ENCODE data around the gene WNK2. TPM values are rescaled to one million over a fixed set of nuclear protein-coding genes. Genes with fewer than 3 reads are reported as not detected.
A peak's percentile ranks its signal among the peaks of the same experiment; 100 is the strongest.

The WNK2 gene
- total RNA-seq, 1 experiment from 2014 or later = 69.4 TPM

DNA sequence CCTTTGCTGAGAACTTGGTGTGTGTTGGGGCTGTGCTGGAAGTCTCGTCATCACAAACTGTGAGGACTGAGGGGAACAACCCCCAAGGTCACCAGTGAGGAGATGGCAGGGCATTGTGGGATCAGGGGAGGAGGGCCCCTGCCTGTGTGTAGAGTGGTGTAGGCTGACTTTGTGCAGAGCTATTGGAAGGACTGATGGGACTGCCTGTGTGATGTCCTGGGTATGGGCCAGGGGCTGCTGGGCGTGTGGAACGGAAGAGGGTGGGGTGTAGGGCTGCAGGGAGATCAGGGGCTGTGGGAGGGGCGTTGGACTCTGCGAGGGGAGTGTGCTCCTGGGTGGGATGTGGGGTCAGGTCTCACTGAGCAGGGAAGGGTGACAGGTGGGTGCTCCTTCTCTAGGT lies 3.6 kb downstream of the WNK2 start:
- H4K8ac ChIP-seq (replicated peaks; ENCODE audit: insufficient read length, low read depth, low read length) = no peak overlapping the region
- H3K4ac ChIP-seq (ENCODE audit: low read depth, low read length) = no peak overlapping the region
- H4K20me1 ChIP-seq (ENCODE audit: control insufficient read depth, insufficient read depth, insufficient read length) = peaks cover 5% of the 10 kb centered on the region
- Mint-ChIP-seq H3K4me1 (peaks cover 39 to 41% of the 10 kb centered on the region in 2 experiments), H3K27ac (no peak overlapping the region; a peak in 1 of 7 replicates), H3K9me3 (peaks cover 0 to 2% of the 10 kb centered on the region in 2 experiments; a peak in 1 of 5 replicates), H3K4me3 (peak overlapping the region in 1 of 2 experiments; percentile 38; a peak in 1 of 5 replicates), H3K36me3 (ENCODE audit: insufficient read depth in 1 of 3, low read depth in 3 of 3) (peaks cover 0 to 7% (median 2%) of the 10 kb centered on the region in 3 experiments; a peak in 6 of 7 replicates), H3K27me3 (ENCODE audit: low read depth) (peaks cover 24% of the 10 kb centered on the region)
- DNase-seq = no peak
- H3K27ac ChIP-seq (ENCODE audit: insufficient read length, low read depth, low read length) = no peak overlapping the region
- H2AK5ac ChIP-seq (ENCODE audit: insufficient read length, low read length) = no peak overlapping the region
- no peak overlapping the region for H3K23ac ChIP-seq (ENCODE audit: insufficient read length, low read depth, low read length)
- no peak overlapping the region for H4K91ac ChIP-seq (ENCODE audit: insufficient read length, low read depth, low read length)
- no peak overlapping the region for H2BK12ac ChIP-seq (ENCODE audit: insufficient read length, low read depth, low read length)
- no peak overlapping the region for H3T11ph ChIP-seq (ENCODE audit: low read length)
- H3K27me3 ChIP-seq (ENCODE audit: insufficient read depth, low read length) = peaks cover 4% of the 10 kb centered on the region; the same call in 1 of the 2 replicates
- H3K9me3 ChIP-seq (ENCODE audit: control insufficient read depth, low read depth, low read length) = no peaks in the 10 kb centered on the region
- no peak overlapping the region for H2BK15ac ChIP-seq (ENCODE audit: low read depth, low read length)
- H4K5ac ChIP-seq (ENCODE audit: insufficient read length, low read depth, low read length) = no peak overlapping the region
- no peak overlapping the region for H2BK20ac ChIP-seq (ENCODE audit: low read depth, low read length, poor library complexity, severe bottlenecking)
- no peaks in the 10 kb centered on the region for H3K4me1 ChIP-seq (ENCODE audit: insufficient read depth, low read length)
- no peaks in the 10 kb centered on the region for H3K79me1 ChIP-seq (ENCODE audit: insufficient read depth, low read depth, low read length, poor library complexity, severe bottlenecking)
- H3K79me2 ChIP-seq (ENCODE audit: insufficient read depth, low read length) = no peaks in the 10 kb centered on the region; the same call in 1 of the 2 replicates
- H2AFZ ChIP-seq (ENCODE audit: low read length) = no peak overlapping the region
- H3K56ac ChIP-seq (ENCODE audit: insufficient read length, low read depth, low read length) = no peak overlapping the region
- no peak overlapping the region for H2BK5ac ChIP-seq (ENCODE audit: insufficient read length, low read length)
- no peak overlapping the region for H3K18ac ChIP-seq (ENCODE audit: insufficient read length, low read depth, low read length)
- H2BK120ac ChIP-seq (ENCODE audit: low read depth, low read length, poor library complexity, severe bottlenecking) = no peak overlapping the region
- peaks cover 5% of the 10 kb centered on the region for H3K23me2 ChIP-seq (ENCODE audit: insufficient read length, low read depth, low read length, poor library complexity, severe bottlenecking)
- H3K4me2 ChIP-seq (ENCODE audit: insufficient read depth, insufficient read length, low read length) = no peak overlapping the region
- no peak overlapping the region for H3K14ac ChIP-seq (ENCODE audit: insufficient read depth, low read length)
- no peak overlapping the region for H3K9ac ChIP-seq (ENCODE audit: extremely low read depth, insufficient read length, low read length)
- WGBS (ENCODE audit: extremely low coverage, insufficient read length, low lambda C conversion rate) = no CpG with 5 or more reads among the region's 5 CpGs
- TF ChIP-seq, protein P1, sequence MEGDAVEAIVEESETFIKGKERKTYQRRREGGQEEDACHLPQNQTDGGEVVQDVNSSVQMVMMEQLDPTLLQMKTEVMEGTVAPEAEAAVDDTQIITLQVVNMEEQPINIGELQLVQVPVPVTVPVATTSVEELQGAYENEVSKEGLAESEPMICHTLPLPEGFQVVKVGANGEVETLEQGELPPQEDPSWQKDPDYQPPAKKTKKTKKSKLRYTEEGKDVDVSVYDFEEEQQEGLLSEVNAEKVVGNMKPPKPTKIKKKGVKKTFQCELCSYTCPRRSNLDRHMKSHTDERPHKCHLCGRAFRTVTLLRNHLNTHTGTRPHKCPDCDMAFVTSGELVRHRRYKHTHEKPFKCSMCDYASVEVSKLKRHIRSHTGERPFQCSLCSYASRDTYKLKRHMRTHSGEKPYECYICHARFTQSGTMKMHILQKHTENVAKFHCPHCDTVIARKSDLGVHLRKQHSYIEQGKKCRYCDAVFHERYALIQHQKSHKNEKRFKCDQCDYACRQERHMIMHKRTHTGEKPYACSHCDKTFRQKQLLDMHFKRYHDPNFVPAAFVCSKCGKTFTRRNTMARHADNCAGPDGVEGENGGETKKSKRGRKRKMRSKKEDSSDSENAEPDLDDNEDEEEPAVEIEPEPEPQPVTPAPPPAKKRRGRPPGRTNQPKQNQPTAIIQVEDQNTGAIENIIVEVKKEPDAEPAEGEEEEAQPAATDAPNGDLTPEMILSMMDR (conservative IDR thresholded peaks at IDR 0.05) = no peak

All from H9 (cell line).